Loucy (cell line): ENCODE measurements around the gene CD300A.

ENCODE experiments used
- H2AFZ ChIP-seq: fragments of 200-600 bp; sonication (generic); 2 replicates; pipeline ENCODE4 v1.6.0; 2016; ENCODE audit warnings: antibody characterized with exemption, mild to moderate bottlenecking, low read length, moderate library complexity
- H3F3A ChIP-seq: fragments of 200-600 bp; 2 replicates; pipeline ENCODE4 v1.6.0; 2016; ENCODE audit warnings: antibody characterized with exemption, low read depth, mild to moderate bottlenecking
- H3K27me3 ChIP-seq: fragments of 200-600 bp; sonication (generic); 2 replicates; pipeline ENCODE4 v1.6.1; 2014; ENCODE audit warnings: low read length, mild to moderate bottlenecking; ENCODE audit not compliant: insufficient read depth, poor library complexity, severe bottlenecking
- H3K36me3 ChIP-seq: fragments of 200-600 bp; sonication (generic); 2 replicates; pipeline ENCODE4 v1.6.1; 2016; ENCODE audit warnings: low read length; ENCODE audit not compliant: insufficient read depth
- H3K4me1 ChIP-seq: fragments of 200-600 bp; sonication (generic); 2 replicates; pipeline ENCODE4 v1.5.1; 2014; ENCODE audit warnings: low read length, mild to moderate bottlenecking; ENCODE audit not compliant: insufficient read depth, poor library complexity, severe bottlenecking
- H3K4me2 ChIP-seq: fragments of 200-600 bp; sonication (generic); 2 replicates; pipeline ENCODE4 v1.6.0; 2014; ENCODE audit warnings: antibody characterized with exemption, low read length, low read depth, mild to moderate bottlenecking; ENCODE audit not compliant: poor library complexity, severe bottlenecking
- H3K4me3 ChIP-seq: fragments of 200-600 bp; sonication (generic); 2 replicates; pipeline ENCODE4 v1.5.1; 2014; ENCODE audit warnings: low read length, mild to moderate bottlenecking, mixed read lengths; ENCODE audit not compliant: poor library complexity, severe bottlenecking
- H3K79me2 ChIP-seq: fragments of 200-600 bp; sonication (generic); 2 replicates; pipeline ENCODE4 v1.6.1; 2014; ENCODE audit warnings: low read length; ENCODE audit not compliant: insufficient read depth
- H3K9ac ChIP-seq: fragments of 200-600 bp; sonication (generic); 2 replicates; pipeline ENCODE4 v1.6.0; 2014; ENCODE audit warnings: mild to moderate bottlenecking, low read depth, low read length, moderate library complexity; ENCODE audit not compliant: poor library complexity, severe bottlenecking
- H3K9me2 ChIP-seq: fragments of 200-600 bp; sonication (generic); replicated peaks from 2 replicates; pipeline ENCODE4 v1.6.1; 2016; ENCODE audit warnings: low read depth, low read length, mixed read lengths
- H3K9me3 ChIP-seq: fragments of 200-600 bp; sonication (generic); 2 replicates; pipeline ENCODE4 v1.6.1; 2014; ENCODE audit warnings: mild to moderate bottlenecking, antibody characterized with exemption, low read length, low read depth; ENCODE audit not compliant: insufficient read depth
- H4K20me1 ChIP-seq: fragments of 200-600 bp; sonication (generic); 2 replicates; pipeline ENCODE4 v1.6.0; 2014; ENCODE audit warnings: antibody characterized with exemption, low read length, mild to moderate bottlenecking; ENCODE audit not compliant: insufficient read depth, poor library complexity, severe bottlenecking
- CTCF ChIP-seq: fragments of 200-600 bp; sonication (generic); conservative IDR thresholded peaks from 2 replicates; pipeline ENCODE4 v1.5.1; 2014; ENCODE audit warnings: mild to moderate bottlenecking, antibody characterized with exemption, low read length
- EZH2phosphoT487 ChIP-seq: fragments of 200-600 bp; IDR thresholded peaks from 2 replicates; pipeline ENCODE4 v1.6.1; 2018; ENCODE audit warnings: antibody characterized with exemption, mild to moderate bottlenecking, moderate library complexity, borderline replicate concordance

Gene CD300A

GRCh38 chr17:74432424-74432690, 34.1 kb upstream of the CD300A start:
- Histone ChIP-seq H3K9me3 (0 out of 2 replicates have a peak, but pooled peaks cover under 1% of the 10 kb centered on the region), H3K27me3 (no peaks in the 10 kb centered on the region), H3K9me2 (no peaks in the 10 kb centered on the region), H3K79me2 (no peaks in the 10 kb centered on the region), H3K4me1 (no peaks in the 10 kb centered on the region), H3K4me2 (no peak overlapping the region), H3K36me3 (no peaks in the 10 kb centered on the region), H4K20me1 (no peaks in the 10 kb centered on the region), H3K4me3 (no peak overlapping the region), H3K9ac (no peak overlapping the region), H2AFZ (no peak overlapping the region), H3F3A (no peaks in the 10 kb centered on the region)
- TF ChIP-seq CTCF (no peak), EZH2phosphoT487 (no peak)

- Histone ChIP-seq H3K9me3 (peaks cover 4% of the 10 kb centered on the region; the same call in 1 of the 2 replicates), H3K4me2 (no peak overlapping the region), H2AFZ (no peak overlapping the region), H3K4me1 (no peaks in the 10 kb centered on the region), H3K9me2 (no peaks in the 10 kb centered on the region), H3K4me3 (no peak overlapping the region), H3K9ac (no peak overlapping the region), H3K27me3 (no peaks in the 10 kb centered on the region), H3K79me2 (no peaks in the 10 kb centered on the region), H3K36me3 (no peaks in the 10 kb centered on the region), H4K20me1 (no peaks in the 10 kb centered on the region), H3F3A (no peaks in the 10 kb centered on the region)
- no peak for TF ChIP-seq CTCF
- no peak for TF ChIP-seq EZH2phosphoT487
These were observed 33.6 kb upstream of the CD300A start for GRCh38 chr17:74432766-74433391.

GRCh38 chr17:74433421-74434121, 32.9 kb upstream of the CD300A start:
- no peaks in the 10 kb centered on the region for H3F3A ChIP-seq
- no peak overlapping the region for H3K4me2 ChIP-seq
- no peaks in the 10 kb centered on the region for H3K36me3 ChIP-seq
- H3K4me3 ChIP-seq, result no peak overlapping the region
- H3K4me1 ChIP-seq, result no peaks in the 10 kb centered on the region
- TF ChIP-seq EZH2phosphoT487 (no peak), CTCF (no peak)
- no peaks in the 10 kb centered on the region for H3K9me2 ChIP-seq
- H2AFZ ChIP-seq, result no peak overlapping the region
- H3K27me3 ChIP-seq, result no peaks in the 10 kb centered on the region
- H3K9me3 ChIP-seq, result peaks cover 4% of the 10 kb centered on the region; the same call in 1 of the 2 replicates
- no peaks in the 10 kb centered on the region for H4K20me1 ChIP-seq
- no peak overlapping the region for H3K9ac ChIP-seq
- no peaks in the 10 kb centered on the region for H3K79me2 ChIP-seq
